Activated CD4-positive, alpha-beta T cell treated with anti-CD3 and anti-CD28 coated beads, Interleukin-2, amount 10 ng/mL, durations not matched to agents 7 days and 5 days (primary cell): ENCODE results near the gene DLX2. TPM values are rescaled to one million over a fixed set of nuclear protein-coding genes. Genes with fewer than 3 reads are reported as not detected.

Experiments used
- total RNA-seq, 2 experiments: library from RNA; stranded (reverse); gene quantifications; one replicate each; pipeline ENCODE4 v1.2.3, GENCODE V29; 2021

DLX2 gene
- total RNA-seq, 2 experiments from 2014 or later = not detected

Other genes with a start within 250 kb of the DLX2 start
- 10 to 100 TPM; 26.7 to 28.8 TPM for gene SLC25A12, start 208.7 kb downstream of the DLX2 start, total RNA-seq
- gene HAT1, start 180.4 kb downstream of the DLX2 start, total RNA-seq = 10 to 100 TPM; 63.0 to 75.3 TPM
- 1 to 10 TPM; 4.9 to 5.5 TPM for gene METAP1D, start 102.9 kb downstream of the DLX2 start, total RNA-seq
- not detected for gene DLX1, start 17.4 kb downstream of the DLX2 start, total RNA-seq